ENCODE measurements around the gene FGD6. TPM values are rescaled to one million over a fixed set of nuclear protein-coding genes. Genes with fewer than 3 reads are reported as not detected.
"Not testable (repeated sequence)": the region's sequence is repeated elsewhere in the genome, so short reads cannot be mapped to it uniquely, and the experiment has no call there.

FGD6 gene
- total and polyA plus RNA-seq, 4 experiments from 2014 or later: 0.16 to 0.70 (median 0.69) TPM; not detected in 1

DNA sequence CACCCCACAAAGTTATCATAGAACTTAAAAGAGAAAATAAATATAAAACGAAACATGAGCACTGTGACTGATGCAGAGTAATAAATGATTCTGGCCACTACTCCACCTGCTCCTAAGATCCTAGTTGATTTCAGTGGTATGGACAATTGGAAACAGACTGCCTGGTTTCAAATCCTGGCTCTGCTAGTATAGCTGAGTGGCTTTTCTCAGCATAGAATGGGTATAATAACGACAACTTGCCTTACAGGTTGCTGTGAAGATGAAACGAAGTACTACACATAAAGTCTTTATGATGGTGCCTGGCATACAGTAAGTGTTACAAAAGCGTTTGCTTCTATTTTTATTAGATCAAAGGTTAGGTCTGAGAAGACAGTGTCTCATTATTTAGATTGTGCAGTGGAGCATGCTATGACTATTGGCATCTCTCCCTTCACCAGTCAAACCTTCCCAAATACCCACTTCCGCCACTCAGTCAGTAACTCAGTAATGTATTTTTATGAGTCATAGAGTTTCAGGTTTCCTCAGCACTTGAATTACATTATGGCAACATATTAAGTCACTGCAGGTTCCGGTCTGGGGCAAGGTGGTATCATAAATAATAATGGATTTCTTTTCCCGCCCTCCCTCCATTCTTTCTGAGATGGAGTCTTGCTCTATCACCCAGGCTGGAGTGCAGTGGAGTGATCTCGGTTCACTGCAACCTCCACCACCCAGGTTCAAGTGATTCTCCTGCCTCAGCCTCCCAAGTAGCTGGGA lies 114.2 kb downstream of the FGD6 start:
- Mint-ChIP-seq H3K27me3 (peaks cover 0 to under 1% of the 10 kb centered on the region in 2 donors), H3K4me1 (peaks cover 9 to 13% (median 10%) of the 10 kb centered on the region in 4 donors), H3K4me3 (peak overlapping the region in 5 of 8 donors; percentile 40 to 76 (median 47)), H3K36me3 (no peaks in the 10 kb centered on the region), H3K9me3 (no peaks in the 10 kb centered on the region), H3K27ac (peak overlapping the region in 5 of 7 donors; percentile 7 to 77 (median 69))
- Histone ChIP-seq H3K4me3 (ENCODE audit: low read length in 2 of 2) (no peak overlapping the region), H3K27ac (ENCODE audit: low read depth, low read length) (no peak overlapping the region), H3K9me3 (ENCODE audit: control insufficient read depth in 1 of 2, low read length in 2 of 2) (no peaks in the 10 kb centered on the region), H3K36me3 (ENCODE audit: insufficient read depth, low read length) (no peaks in the 10 kb centered on the region), H3K27me3 (ENCODE audit: insufficient read depth, low read length) (no peaks in the 10 kb centered on the region), H3K4me1 (ENCODE audit: insufficient read depth, low read length) (peaks cover 11% of the 10 kb centered on the region)
- peak in 3 of 5 donors; percentile 2 to 38 (median 5) for DNase-seq
- ChIA-PET CTCF (ENCODE audit: partially characterized antibody) (no interaction called here), POLR2A (ENCODE audit: partially characterized antibody) (interaction anchor here (1.4 kb wide), 1 partner anchor 30 kb away, joined by 3 read pairs; the partner anchor contains the start of gene NR2C1)
- intact Hi-C loops (cut with micrococcal nuclease): no loop called here

DNA sequence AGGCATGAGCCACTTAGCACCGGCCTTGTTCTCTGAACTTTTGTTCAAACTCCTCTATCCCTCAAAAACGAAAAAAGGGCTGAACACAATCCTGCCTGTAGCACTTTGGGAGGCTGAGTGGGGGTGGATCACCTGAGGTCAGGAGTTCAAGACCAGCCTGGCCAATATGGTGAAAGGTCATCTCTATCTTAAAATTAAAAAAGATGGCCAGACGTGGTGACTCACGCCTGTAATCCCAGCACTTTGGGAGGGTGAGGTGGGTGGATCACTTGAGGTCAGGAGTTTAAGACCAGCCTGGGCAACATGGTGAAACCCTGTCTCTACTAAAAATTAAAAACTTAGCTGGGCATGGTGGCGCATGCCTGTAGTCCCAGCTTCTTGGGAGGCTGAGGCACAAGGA lies 115.3 kb downstream of the FGD6 start:
- H3K36me3 ChIP-seq (ENCODE audit: insufficient read depth, low read length); DNase-seq; H3K9me3 ChIP-seq (ENCODE audit: control insufficient read depth in 1 of 2, low read length in 2 of 2); CTCF ChIA-PET (ENCODE audit: partially characterized antibody); H3K4me3 ChIP-seq (ENCODE audit: low read length in 2 of 2); H3K36me3 Mint-ChIP-seq; H3K4me3 Mint-ChIP-seq; H3K27ac ChIP-seq (ENCODE audit: low read depth, low read length); intact Hi-C loops (cut with micrococcal nuclease); POLR2A ChIA-PET (ENCODE audit: partially characterized antibody); H3K27me3 ChIP-seq (ENCODE audit: insufficient read depth, low read length); H3K27ac Mint-ChIP-seq; H3K27me3 Mint-ChIP-seq; H3K9me3 Mint-ChIP-seq: not testable (repeated sequence)
- H3K4me1 ChIP-seq (ENCODE audit: insufficient read depth, low read length): peaks cover 11% of the 10 kb centered on the region
- peaks cover 9 to 13% (median 10%) of the 10 kb centered on the region in 4 donors for H3K4me1 Mint-ChIP-seq

GRCh38 chr12:95100264-95101190 lies 116.7 kb downstream of the FGD6 start:
- Mint-ChIP-seq H3K9me3 (no peaks in the 10 kb centered on the region), H3K27ac (peak overlapping the region in 1 of 7 donors; percentile 65), H3K4me1 (peaks cover 9 to 13% (median 10%) of the 10 kb centered on the region in 4 donors), H3K36me3 (no peaks in the 10 kb centered on the region), H3K4me3 (no peak overlapping the region), H3K27me3 (peaks cover 2% of the 10 kb centered on the region in 2 donors)
- ChIA-PET POLR2A (ENCODE audit: partially characterized antibody) (interaction anchor here (0.8 kb wide), 1 partner anchor 10 kb away, joined by 3 read pairs; no protein-coding TSS in a partner anchor), CTCF (ENCODE audit: partially characterized antibody) (no interaction called here)
- Histone ChIP-seq H3K9me3 (ENCODE audit: control insufficient read depth in 1 of 2, low read length in 2 of 2) (no peaks in the 10 kb centered on the region), H3K27ac (ENCODE audit: low read depth, low read length) (no peak overlapping the region), H3K27me3 (ENCODE audit: insufficient read depth, low read length) (no peaks in the 10 kb centered on the region), H3K4me3 (ENCODE audit: low read length in 2 of 2) (no peak overlapping the region), H3K36me3 (ENCODE audit: insufficient read depth, low read length) (no peaks in the 10 kb centered on the region), H3K4me1 (ENCODE audit: insufficient read depth, low read length) (peaks cover 11% of the 10 kb centered on the region)
- DNase-seq: no peak
- intact Hi-C loops (cut with micrococcal nuclease): no loop called here

DNA sequence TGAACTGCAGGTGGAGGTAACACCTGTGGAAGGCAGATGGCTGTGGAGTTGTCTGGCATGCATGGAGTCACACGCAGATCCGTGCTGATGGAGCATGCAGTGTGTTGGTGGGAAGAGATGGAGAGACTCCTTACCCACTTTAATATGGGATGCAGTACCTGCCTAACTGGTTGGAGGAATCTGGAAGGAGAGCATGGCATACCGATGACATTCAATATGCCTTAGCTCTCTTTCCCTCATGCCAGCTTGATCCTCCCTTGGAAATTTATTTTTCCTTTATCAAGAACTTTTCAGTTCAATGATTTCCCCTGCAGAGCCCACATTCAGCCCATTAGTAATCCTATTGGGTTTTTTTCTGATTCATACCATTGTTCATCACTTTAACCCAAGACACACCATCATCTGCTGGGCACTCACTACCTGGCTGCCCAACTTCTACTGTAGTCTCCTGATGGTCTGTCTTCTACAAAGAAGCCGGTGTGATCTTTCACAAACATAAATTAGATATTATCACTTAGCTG lies 117.9 kb downstream of the FGD6 start:
- Mint-ChIP-seq H3K4me1 (peaks cover 9 to 11% (median 10%) of the 10 kb centered on the region in 4 donors), H3K27me3 (peaks cover 2% of the 10 kb centered on the region in 2 donors), H3K36me3 (no peaks in the 10 kb centered on the region), H3K9me3 (no peaks in the 10 kb centered on the region), H3K27ac (no peak overlapping the region), H3K4me3 (no peak overlapping the region)
- ChIA-PET CTCF (ENCODE audit: partially characterized antibody) (no interaction called here), POLR2A (ENCODE audit: partially characterized antibody) (interaction anchor here (0.7 kb wide), 1 partner anchor 17 kb away, joined by 3 read pairs; no protein-coding TSS in a partner anchor)
- no peaks in the 10 kb centered on the region for H3K9me3 ChIP-seq (ENCODE audit: control insufficient read depth in 1 of 2, low read length in 2 of 2)
- intact Hi-C loops (cut with micrococcal nuclease): no loop called here
- peaks cover 11% of the 10 kb centered on the region for H3K4me1 ChIP-seq (ENCODE audit: insufficient read depth, low read length)
- H3K27ac ChIP-seq (ENCODE audit: low read depth, low read length): no peak overlapping the region
- H3K36me3 ChIP-seq (ENCODE audit: insufficient read depth, low read length): no peaks in the 10 kb centered on the region
- DNase-seq: no peak
- H3K4me3 ChIP-seq (ENCODE audit: low read length in 2 of 2): no peak overlapping the region
- no peaks in the 10 kb centered on the region for H3K27me3 ChIP-seq (ENCODE audit: insufficient read depth, low read length)

- H3K27me3 ChIP-seq (ENCODE audit: insufficient read depth, low read length): no peaks in the 10 kb centered on the region
- Mint-ChIP-seq H3K36me3 (no peaks in the 10 kb centered on the region), H3K27ac (no peak overlapping the region), H3K4me1 (no peaks in the 10 kb centered on the region), H3K27me3 (peaks cover 2 to 5% of the 10 kb centered on the region in 2 donors), H3K4me3 (no peak overlapping the region), H3K9me3 (no peaks in the 10 kb centered on the region)
- no peaks in the 10 kb centered on the region for H3K36me3 ChIP-seq (ENCODE audit: insufficient read depth, low read length)
- intact Hi-C loops (cut with micrococcal nuclease): no loop called here
- H3K27ac ChIP-seq (ENCODE audit: low read depth, low read length): no peak overlapping the region
- ChIA-PET POLR2A (ENCODE audit: partially characterized antibody) (no interaction called here), CTCF (ENCODE audit: partially characterized antibody) (interaction anchor here (0.7 kb wide), 1 partner anchor 39 kb away, joined by 3 read pairs; no protein-coding TSS in a partner anchor)
- no peak for DNase-seq
- H3K9me3 ChIP-seq (ENCODE audit: control insufficient read depth in 1 of 2, low read length in 2 of 2): no peaks in the 10 kb centered on the region
- no peaks in the 10 kb centered on the region for H3K4me1 ChIP-seq (ENCODE audit: insufficient read depth, low read length)
- H3K4me3 ChIP-seq (ENCODE audit: low read length in 2 of 2): no peak overlapping the region
These were observed 120.4 kb downstream of the FGD6 start for GRCh38 chr12:95096852-95097251.

- Histone ChIP-seq H3K4me1 (ENCODE audit: insufficient read depth, low read length) (no peaks in the 10 kb centered on the region), H3K36me3 (ENCODE audit: insufficient read depth, low read length) (no peaks in the 10 kb centered on the region), H3K4me3 (ENCODE audit: low read length in 2 of 2) (no peak overlapping the region), H3K27me3 (ENCODE audit: insufficient read depth, low read length) (no peaks in the 10 kb centered on the region), H3K27ac (ENCODE audit: low read depth, low read length) (no peak overlapping the region), H3K9me3 (ENCODE audit: control insufficient read depth in 1 of 2, low read length in 2 of 2) (no peaks in the 10 kb centered on the region)
- POLR2A ChIA-PET (ENCODE audit: partially characterized antibody): no interaction called here
- intact Hi-C loops (cut with micrococcal nuclease): no loop called here
- Mint-ChIP-seq H3K4me3 (no peak overlapping the region), H3K4me1 (no peaks in the 10 kb centered on the region), H3K9me3 (no peaks in the 10 kb centered on the region), H3K27me3 (peaks cover 2 to 5% of the 10 kb centered on the region in 2 donors), H3K27ac (no peak overlapping the region), H3K36me3 (no peaks in the 10 kb centered on the region)
- DNase-seq: no peak
- CTCF ChIA-PET (ENCODE audit: partially characterized antibody): no interaction called here
These were observed 120.9 kb downstream of the FGD6 start for GRCh38 chr12:95096378-95096777.

DNA sequence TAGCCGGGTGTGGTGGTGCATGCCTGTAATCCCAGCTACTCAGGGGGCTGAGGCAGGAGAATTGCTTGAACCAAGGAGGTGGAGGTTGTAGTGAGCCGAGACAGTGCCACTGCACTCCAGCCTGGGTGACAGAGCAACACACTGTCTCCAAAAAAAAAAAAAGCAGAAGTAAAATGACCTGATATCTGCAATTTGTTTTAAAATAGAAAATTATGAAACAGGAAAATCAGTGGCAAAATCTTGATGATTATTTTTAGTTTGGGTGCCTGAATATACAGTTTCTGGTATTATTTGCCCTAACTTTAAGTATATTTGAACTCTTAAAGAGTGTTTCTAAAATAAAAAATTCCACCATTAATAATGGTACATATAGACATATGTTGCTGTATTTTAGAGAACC lies 121.4 kb downstream of the FGD6 start:
- CTCF ChIA-PET (ENCODE audit: partially characterized antibody): interaction anchor here (1.4 kb wide), 1 partner anchor 439 kb away, joined by 3 read pairs; no protein-coding TSS in a partner anchor
- H3K27me3 Mint-ChIP-seq; H3K4me1 Mint-ChIP-seq; H3K9me3 ChIP-seq (ENCODE audit: control insufficient read depth in 1 of 2, low read length in 2 of 2); H3K27ac ChIP-seq (ENCODE audit: low read depth, low read length); POLR2A ChIA-PET (ENCODE audit: partially characterized antibody); H3K36me3 Mint-ChIP-seq; H3K36me3 ChIP-seq (ENCODE audit: insufficient read depth, low read length); intact Hi-C loops (cut with micrococcal nuclease); DNase-seq; H3K9me3 Mint-ChIP-seq; H3K4me3 ChIP-seq (ENCODE audit: low read length in 2 of 2); H3K4me1 ChIP-seq (ENCODE audit: insufficient read depth, low read length); H3K27me3 ChIP-seq (ENCODE audit: insufficient read depth, low read length); H3K27ac Mint-ChIP-seq; H3K4me3 Mint-ChIP-seq: not testable (repeated sequence)
